Activated CD4-positive, CD25-positive, alpha-beta regulatory T cell treated with anti-CD3 and anti-CD28 coated beads, Interleukin-2, amount 50 U/mL, for 24 hours (primary cell): ENCODE results near the gene TMEM163.

Source experiments
- ATAC-seq, 2 donors: fragments of 150-1000 bp; cut with Tn5 transposase; one replicate each; pipeline ENCODE4 v1.10.0; 2021; ENCODE audit warnings: mild to moderate bottlenecking in 1 of 2, moderate library complexity in 1 of 2

Gene TMEM163

DNA sequence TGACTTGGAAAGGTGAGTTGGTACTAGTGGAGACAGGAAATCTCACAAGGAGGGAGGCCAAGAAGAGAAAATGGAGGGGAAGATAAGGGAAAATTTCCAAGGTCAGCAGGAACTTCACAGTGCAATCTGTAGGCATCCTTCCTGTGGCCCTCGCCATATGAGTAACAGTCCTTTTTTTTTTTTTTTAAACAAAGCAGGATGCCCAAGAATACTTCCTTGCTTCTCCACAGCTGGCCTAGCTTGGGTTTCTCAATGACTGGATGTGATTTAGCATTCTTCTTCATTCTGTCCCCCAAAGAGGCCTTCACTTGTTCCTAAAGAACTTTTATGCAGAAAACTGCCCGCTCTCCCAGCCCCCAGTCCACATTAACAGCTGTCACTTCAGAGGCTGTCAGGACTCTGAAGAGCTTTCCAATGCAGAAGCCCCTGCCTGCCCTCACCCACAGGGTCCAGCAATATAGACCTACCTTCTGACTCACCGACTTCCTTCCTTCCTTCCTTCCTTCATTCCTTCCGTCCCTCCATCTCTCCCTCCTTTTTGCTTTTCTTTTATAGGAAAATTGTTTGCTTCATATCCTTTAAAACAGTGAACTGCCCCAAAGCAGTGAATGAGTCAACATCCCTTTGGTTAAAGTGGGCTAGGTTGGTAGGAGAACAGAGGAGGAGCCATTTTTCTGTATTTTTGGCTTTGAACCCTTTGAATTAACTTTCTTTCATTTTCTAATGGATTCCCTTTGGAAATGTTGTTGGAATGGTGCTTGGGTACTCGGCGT is 292.9 kb downstream of the TMEM163 start:
- no peak for ATAC-seq

DNA sequence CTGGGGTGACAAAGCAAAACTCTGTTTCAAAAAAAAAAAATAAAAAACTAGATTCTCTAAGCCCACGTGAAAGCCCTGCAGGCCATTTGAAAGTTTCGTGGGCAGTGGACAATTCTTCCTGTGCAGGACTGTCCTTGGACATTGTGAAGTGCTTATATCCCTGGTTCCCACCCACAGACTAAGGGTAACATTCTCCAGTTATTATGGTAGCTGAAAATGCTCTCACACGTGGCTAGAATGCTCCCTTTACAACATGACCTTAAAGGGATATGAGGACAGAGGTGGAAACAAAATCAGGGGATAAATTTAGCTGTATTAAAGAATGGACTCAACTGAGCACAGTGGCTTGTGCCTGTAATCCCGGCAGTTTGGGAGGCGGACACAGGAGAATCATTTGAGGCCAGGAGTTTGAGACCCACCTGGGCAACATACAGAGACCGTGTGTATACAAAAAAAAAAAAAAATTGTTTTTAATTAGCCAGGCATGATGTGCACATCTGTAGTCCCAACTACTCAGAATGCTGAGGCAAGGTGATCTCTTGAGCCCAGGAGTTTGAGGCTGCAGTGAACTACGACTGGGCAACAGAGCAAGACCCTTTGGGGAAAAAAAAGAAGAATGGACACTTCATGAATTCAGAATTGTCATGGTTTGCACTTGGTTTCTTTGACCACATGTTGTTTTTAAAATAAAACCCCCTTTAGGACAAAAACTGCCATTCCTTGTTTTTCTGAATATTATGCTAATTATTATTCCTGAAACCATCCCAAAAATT is 297.1 kb downstream of the TMEM163 start:
- no peak for ATAC-seq

DNA sequence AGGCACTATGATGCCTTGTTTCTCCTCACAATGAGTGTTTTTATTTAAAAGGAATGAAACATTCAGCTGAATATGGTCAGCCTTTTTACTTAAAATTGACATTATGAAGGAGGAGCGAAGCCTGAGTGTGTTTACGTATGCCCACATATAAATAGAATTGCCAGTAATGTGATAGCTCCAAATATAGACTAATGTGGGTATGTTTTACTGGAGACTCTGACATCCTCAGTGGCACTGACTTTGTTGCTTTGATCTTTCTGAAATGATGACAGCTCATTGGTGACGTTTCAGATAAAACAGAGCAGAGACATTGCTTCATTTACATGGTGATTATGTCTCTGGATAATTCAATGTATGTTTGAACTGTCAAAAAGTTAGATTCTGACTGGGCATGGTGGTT is 297.9 kb downstream of the TMEM163 start:
- ATAC-seq, result no peak

DNA sequence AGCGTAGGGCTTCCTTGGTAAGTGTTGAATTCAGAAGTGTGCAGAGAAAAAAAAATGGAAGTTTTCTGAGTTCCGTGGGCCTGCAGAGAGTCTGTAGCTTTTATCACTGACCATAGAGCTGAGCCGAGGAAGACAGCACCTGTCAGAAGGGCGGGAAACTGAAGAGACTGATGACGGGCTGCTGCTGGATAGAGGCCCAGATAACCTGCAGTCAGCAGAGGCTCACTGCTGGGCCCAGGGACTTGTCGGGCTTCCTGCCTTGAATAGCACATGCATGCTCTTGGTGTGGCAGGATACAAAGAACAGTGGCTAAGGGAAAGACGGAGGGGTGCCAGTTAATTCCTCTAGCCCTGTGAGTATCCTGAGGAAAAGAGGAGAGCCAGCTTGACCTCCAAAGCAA is 298.5 kb downstream of the TMEM163 start:
- ATAC-seq, result no peak

DNA sequence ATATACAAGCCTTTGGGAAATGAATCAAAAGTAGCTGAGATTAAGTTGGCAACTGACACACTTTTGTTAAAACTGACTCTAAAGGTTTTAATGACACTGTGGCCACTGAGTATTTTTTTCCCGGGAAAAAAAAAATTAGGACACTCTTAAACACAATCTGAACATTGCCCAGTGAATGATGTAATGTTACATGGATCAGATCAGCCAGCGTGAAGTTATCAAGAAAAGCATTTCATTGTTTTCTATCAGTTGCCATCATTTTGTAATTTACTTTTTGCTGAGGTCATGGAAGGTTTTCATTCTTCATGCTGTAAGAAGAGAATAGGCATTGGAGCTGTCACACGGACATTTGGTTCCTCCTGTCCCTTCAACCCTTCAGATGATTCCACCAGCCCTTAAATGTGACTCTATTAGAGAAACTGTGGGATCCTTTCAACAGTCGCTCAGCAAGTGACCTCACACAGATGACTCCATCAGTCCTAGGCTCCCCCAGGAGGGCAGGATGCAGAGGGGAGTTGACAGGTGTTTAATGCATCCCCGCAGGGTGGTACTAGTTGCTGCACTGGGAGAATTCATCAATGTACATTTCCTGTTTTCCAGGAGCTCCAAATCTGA is 300.7 kb downstream of the TMEM163 start:
- ATAC-seq, result no peak

DNA sequence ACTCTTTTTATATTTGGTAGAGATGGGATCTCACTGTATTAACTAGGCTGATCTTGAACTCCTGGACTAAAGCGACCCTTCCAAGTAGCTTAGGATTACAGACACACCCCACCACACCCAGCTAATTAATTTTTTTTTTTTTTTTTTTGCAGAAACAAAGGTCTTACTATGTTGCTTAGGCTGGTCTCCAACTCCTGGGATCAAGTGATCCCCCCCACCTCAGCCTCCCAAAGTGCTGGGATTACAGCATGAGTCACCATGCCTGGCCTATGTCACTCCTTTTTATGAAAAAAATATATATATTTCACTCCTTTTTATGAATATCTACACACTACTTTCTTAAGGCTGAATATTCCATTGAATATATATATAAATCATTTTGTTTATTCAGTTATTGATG is 302.2 kb downstream of the TMEM163 start:
- ATAC-seq, result no peak

DNA sequence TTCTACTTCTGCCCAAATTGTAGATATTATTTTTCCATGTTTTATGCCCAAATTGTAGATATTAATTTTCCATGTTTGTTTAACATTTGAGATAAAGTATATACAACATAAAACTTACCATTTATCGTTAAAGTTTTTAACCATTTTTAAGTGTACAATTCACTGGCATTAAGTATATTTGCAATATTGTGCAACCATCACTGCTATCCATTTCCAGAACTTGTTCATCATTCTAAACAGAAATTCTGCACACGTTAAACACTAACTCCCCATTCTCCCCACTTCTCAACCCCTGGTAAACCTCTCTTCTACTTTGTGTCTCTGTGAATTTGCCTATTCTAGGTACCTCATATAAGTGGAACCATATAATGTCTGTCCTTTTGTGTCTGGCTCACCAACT is 302.8 kb downstream of the TMEM163 start:
- no peak for ATAC-seq

DNA sequence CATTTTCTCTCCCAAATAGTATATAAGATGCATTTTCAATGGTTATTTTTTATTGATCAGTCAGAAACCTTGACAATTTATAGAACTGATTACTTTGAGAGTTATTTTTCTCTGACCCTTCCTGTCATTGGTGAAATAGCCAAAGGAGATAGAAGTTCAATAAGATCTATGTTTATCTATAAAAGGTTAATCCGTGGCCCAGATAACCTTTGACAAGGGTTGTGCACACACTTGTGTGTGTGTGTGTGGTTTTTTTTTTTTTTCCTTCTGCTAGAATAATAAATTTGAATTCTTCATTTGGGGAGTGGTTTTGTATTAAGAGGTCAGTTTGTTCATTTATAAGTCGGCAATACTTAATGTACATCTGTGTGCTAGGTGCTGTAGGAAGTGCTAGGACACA is 304.9 kb downstream of the TMEM163 start:
- no peak for ATAC-seq

DNA sequence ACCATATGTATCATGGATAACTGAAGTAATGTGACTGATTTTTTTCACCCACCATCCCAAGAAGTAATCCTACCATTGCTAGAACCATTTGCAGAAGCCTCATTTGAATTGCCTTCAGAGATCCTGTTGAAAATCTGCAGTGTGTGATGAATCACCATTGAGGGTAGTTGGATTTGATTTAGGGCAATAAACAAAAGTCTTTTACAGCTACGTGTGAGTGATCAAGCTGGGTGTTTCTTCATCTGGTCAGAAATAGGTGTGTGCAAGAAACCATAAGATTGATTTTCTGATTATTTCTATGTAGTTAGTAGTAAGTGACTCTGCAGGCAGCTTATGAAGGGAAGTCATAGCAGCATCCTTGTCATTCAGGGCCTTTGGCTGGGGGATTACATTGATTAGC is 305.4 kb downstream of the TMEM163 start:
- no peak for ATAC-seq

DNA sequence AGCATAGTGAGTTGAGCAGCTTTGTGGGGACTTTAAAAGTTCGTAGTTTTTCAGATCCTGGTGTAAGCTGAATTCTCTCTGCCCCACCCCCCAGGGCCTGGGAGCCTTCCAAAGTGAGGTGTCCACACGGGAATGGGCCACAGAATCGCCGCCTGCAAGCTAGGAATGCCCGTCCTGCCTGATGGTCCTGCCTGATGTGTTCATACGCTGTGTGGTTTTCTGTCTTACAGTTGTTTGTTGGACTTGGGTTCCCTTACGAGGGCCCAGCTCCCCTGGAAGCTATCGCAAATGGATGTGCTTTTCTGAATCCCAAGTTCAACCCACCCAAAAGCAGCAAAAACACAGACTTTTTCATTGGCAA is 306.2 kb downstream of the TMEM163 start:
- no peak for ATAC-seq

DNA sequence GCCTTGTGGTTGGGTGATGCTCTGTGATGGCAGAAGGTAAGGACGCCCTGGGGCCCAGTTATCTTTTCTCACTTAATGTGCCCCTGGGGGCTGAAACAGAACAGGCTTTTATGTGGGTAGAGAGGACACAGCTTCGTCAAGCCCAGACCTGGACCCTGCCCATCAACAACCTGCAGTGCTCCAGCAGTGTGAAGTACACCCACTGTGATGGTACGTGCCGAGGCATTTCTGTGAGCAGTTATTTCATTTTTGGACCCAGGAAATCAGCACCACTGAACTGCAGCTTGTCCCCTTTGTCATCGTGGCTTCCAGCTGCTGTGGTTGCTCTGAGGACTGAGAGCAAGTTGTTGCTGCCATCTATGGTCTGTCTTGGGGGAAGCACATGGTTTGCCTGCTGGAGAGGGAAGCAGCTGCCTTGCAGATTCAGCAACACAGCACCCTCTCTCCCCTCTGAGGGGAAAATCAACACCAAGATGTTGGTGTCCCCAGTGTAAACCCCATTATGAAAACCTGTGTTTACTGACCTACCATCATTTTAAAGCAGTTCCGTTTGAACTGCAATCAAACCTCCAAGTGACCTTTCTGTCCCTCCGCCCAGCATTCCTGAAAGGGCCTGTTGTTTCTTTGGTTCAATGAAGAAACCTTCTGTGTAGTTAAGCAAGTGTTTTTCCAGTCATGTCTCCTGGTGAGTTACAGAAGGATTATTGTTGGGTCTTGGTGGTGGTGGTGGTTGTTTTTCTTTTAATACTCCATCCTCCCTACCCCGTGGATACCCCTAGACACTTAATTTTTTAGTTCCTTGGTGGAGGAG is 306.8 kb downstream of the TMEM163 start:
- ATAC-seq, result peak; percentile 74 to 77

DNA sequence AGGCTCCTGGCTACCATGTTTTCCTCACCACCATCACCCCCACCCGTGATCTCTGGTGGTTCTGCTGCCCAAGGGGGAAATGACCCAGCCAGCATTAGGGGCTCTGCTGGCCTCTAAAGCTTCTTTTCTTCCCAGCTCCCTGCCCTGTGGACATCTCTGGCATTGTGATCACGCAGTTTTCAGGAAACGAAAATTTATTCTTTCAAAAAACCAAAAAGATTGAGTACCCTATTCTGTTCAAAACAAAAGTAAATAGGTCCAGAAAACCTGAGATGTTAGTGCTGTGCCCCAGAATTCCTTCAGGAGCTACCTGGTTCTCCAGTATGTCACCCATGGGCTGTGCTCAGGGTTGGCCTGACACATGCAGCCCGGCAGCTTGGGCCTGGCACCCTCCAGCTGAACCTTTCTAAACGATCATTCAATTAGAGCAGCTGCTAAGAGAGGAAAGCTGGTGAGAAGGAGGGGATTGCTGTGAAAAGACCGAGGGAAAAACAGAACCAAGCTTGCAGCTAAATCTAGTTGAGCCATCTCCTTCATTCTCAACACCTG is 307.4 kb downstream of the TMEM163 start:
- ATAC-seq, result no peak

DNA sequence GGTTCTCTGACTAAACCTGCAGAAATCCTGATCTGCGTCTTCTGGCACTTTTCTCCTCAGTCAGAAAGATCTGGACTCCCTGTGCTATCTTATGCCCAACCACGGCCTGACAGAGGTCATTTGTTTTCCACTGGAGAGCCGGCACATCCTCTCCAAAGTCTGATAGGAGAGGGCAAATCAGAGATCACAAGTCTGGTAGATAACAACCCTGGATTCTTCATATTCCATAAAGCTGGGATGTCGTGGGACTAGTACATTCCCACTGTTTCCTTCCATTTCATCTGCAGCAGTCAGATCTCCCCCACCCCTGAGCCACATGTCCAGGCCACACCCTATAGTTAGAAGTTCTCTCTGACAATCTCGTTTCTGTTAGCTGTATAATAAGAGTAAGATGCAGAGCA is 308.0 kb downstream of the TMEM163 start:
- ATAC-seq, result no peak

DNA sequence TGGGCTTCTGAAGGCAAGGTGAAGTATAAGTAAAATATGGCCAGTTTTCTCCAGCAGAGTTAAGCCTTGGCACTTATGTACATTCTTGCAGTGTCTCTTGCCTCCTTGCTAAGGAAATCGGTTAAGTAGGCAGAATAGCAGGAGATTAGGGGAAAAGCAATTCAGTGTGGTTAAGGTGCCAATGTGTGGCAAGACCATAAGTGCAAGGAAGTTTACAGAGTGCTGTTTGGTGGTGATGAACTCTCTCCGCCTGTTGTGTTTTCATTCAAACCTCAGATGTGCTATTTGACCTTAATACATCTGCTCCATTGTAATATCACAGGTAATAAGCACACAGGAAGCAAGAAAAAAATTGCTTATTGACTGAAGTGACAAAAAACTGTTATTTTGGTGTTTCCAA is 308.8 kb downstream of the TMEM163 start:
- ATAC-seq, result no peak

DNA sequence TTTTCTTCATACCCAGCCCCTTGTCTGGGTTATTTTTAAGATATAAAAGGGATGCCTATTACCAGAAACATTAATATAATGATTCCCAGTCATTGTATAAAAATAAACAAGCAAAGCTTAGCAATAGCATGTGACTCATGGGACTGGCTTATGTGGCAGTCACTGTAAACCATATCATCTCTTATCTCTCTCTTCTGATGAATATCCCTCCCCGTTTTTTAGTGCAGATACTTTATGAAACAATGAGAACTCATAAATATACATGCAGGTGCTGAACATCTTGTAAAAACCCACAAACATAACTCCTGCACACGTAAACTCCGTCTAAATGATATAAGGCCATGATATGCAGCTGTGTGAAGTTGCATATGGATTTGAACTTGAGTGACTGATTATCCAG is 310.0 kb downstream of the TMEM163 start:
- peak in 1 of 2 donors; percentile 28 for ATAC-seq

DNA sequence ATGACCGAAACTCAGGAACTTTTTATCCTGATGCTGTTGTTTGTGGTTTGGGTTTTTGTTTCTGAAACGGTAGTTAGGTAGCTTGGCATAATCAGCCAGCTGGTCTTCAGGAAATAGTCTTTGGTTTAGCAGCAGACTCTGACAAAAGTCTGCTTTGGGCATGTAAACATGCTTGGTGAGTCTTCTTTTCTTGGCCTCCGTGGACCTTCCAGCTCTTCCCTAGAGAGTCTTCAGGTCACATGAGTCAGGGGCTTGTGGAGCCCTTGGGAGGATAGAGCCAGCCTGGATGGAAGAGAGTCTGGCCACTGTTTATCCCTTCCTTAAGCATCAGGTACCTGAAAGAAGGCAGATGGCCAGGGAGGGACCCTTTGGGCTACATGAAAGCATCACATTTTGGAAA is 310.4 kb downstream of the TMEM163 start:
- no peak for ATAC-seq

DNA sequence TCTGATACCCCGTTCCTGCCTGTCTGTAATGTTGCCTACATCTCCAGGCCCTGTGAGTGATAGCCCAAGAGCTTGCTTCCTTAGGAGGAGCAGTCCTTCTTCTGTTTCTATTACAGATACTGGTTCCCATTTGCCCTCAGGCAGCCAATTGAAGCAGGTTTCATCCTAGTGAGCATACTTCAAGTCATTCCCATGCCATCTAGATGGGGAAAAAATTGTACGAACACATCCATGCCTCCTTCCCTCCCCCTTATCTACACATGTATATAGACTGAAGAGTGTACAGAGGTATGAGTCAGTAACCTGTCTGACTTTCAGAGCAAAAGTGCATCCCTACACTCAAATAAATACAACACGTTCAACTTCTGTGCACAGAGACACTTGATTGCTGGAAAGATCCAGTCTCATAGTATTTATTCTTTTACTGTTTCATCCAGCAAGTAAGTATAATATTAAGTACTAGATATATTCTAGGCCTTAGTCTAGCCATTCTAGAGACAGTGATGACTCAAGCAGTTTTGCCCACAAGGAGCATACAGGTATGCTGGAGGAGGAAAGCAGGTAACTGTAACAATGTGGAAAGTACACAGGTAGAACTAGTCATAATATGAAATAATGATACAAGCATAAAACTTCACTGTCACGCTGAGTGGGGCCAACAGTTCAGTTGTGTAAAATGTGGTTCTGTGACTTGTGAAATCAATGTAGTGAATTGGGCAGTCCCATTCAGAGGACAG is 311.5 kb downstream of the TMEM163 start:
- peak in 1 of 2 donors; percentile 22 for ATAC-seq

DNA sequence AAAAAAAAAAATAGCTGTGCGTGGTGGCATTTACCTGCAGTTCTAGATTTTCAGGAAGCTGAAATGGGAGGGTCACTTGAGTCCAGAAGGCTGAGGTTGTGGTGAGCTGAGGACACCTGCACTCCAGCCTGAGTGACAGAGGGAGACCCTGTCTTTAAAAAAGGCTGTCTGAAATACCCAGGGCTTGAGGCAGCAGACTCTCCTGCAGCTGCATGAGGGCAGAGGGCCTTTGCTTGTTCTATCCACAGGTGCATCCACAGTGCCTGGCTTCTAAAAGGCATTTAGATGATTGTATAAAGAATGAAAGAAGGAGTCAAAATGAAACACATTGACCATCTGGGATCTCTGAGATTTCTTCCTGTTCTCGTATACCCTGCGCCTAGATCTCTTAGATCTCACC is 312.1 kb downstream of the TMEM163 start:
- ATAC-seq, result no peak

DNA sequence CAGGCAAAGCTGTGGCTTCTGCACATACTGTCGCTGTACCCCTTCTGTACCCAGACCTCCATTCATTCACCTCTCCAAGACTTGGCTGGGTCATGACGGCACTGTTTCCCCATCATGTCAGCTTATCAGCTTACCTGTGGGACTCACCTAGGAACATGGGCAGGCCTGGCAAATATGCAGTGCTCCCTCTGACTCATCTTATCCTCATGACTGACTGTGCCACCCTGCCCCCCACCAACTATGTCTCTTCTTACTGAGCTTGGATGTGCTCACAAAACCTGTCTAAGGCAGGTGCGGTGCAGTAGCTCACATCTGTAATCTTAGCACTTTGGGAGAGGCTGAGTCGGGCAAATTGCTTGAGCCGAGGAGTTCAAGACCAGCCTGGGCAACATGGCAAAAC is 312.5 kb downstream of the TMEM163 start:
- no peak for ATAC-seq
